Stomach smooth muscle (tissue), 2 donors: Measurements from ENCODE around the gene VTA1.
"Not testable (repeated sequence)": the region's sequence is repeated elsewhere in the genome, so short reads cannot be mapped to it uniquely, and the experiment has no call there.

Source experiments
- H3K27ac ChIP-seq: one replicate; pipeline ENCODE4 v1.7.0; 2013; ENCODE audit warnings: mild to moderate bottlenecking, low read length, inconsistent platforms
- H3K27me3 ChIP-seq, 2 donors: one replicate each; pipeline ENCODE4 v1.7.0; 2013; ENCODE audit warnings: low read length in 2 of 2; ENCODE audit not compliant: insufficient read depth in 2 of 2, control insufficient read depth in 1 of 2
- H3K36me3 ChIP-seq, 2 donors: one replicate each; pipeline ENCODE4 v1.7.0; 2013; ENCODE audit warnings: low read length in 2 of 2; ENCODE audit not compliant: control insufficient read depth in 2 of 2, insufficient read depth in 2 of 2
- H3K4me1 ChIP-seq: one replicate; pipeline ENCODE4 v1.7.0; 2013; ENCODE audit warnings: low read length; ENCODE audit not compliant: control insufficient read depth, insufficient read depth
- H3K4me3 ChIP-seq, 2 donors: one replicate each; pipeline ENCODE4 v1.7.0; 2013; ENCODE audit warnings: low read length in 2 of 2
- H3K9ac ChIP-seq, 2 donors: one replicate each; pipeline ENCODE4 v1.7.0; 2013; ENCODE audit warnings: low read length in 2 of 2, mild to moderate bottlenecking in 1 of 2
- H3K9me3 ChIP-seq, 2 donors: one replicate each; pipeline ENCODE4 v1.7.0; 2013; ENCODE audit warnings: low read length in 2 of 2; ENCODE audit not compliant: control insufficient read depth in 2 of 2
- donor health status: healthy.
- donor health status: Pancreatic carcinoma.

The VTA1 gene

DNA sequence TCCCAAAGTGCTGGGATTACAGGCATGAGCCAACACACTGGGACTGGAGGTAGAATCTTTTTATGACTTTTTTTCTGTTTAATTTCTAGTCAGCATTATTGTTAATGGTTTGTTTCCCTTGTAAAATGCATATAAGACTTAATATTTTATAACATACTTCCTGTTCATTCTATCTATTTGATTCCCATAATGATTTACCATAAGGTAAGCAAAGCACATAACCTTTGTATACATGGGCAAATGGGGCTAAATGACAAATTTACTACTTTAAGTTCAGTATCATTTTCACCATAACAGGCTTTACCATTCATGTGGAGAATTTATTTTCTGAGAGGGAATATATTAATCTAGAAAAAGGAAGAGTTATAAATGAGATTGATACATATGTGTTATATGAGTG, 24.3 kb downstream of the VTA1 start:
- Histone ChIP-seq H3K4me3 (no peak overlapping the region), H3K27me3 (no peaks in the 10 kb centered on the region), H3K36me3 (peaks cover 11 to 26% of the 10 kb centered on the region in 2 donors), H3K4me1 (no peaks in the 10 kb centered on the region), H3K9me3 (no peaks in the 10 kb centered on the region), H3K9ac (no peak overlapping the region), H3K27ac (no peak overlapping the region)

DNA sequence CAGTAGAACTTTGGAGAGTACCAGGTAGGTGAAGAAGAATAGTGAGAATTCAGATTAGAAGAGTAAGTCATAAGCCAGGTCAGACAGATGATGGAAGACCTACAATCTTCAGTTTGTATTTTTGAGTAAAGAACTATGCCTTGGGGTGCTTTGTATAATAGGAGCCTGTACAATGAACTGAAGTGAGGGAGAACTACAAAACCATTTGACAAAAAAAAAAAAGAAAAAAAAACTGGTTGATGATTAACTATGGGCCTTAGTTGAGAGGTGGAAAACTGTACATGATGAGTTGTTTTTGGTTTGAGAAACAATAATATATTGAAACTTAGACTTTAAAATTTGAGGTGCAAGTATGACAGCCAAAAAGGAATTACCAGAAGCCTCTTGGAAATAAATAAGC, 25.7 kb downstream of the VTA1 start:
- Histone ChIP-seq H3K27me3 (no peaks in the 10 kb centered on the region), H3K36me3 (peaks cover 6 to 23% of the 10 kb centered on the region in 2 donors), H3K9ac (no peak overlapping the region), H3K9me3 (no peaks in the 10 kb centered on the region), H3K4me3 (no peak overlapping the region), H3K27ac (no peak overlapping the region), H3K4me1 (no peaks in the 10 kb centered on the region)

DNA sequence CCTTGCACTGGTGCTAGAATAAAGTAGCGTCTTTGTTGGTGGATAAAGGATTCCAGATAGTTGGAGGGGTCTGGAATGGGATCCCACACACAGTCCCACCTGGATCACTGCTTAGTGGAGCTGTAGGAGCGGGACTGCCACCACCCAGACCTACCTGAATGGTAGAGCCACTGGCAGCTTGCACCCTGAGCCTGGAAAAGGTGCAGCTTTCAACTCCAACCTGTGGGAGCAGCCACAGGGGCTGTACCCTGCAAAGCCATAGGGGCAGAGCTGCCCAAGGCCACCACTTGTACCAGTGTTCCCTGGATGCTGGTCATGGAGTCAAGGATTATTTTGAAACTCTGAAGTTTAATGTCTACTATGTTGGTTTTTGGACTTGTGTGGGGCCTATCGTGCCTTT, 26.9 kb downstream of the VTA1 start:
- no peak overlapping the region for H3K27ac ChIP-seq
- H3K9ac ChIP-seq, result no peak overlapping the region
- no peaks in the 10 kb centered on the region for H3K4me1 ChIP-seq
- peaks cover 6 to 26% of the 10 kb centered on the region in 2 donors for H3K36me3 ChIP-seq
- H3K4me3 ChIP-seq, result no peak overlapping the region
- no peaks in the 10 kb centered on the region for H3K27me3 ChIP-seq
- peaks cover 0 to 3% of the 10 kb centered on the region in 2 donors for H3K9me3 ChIP-seq

DNA sequence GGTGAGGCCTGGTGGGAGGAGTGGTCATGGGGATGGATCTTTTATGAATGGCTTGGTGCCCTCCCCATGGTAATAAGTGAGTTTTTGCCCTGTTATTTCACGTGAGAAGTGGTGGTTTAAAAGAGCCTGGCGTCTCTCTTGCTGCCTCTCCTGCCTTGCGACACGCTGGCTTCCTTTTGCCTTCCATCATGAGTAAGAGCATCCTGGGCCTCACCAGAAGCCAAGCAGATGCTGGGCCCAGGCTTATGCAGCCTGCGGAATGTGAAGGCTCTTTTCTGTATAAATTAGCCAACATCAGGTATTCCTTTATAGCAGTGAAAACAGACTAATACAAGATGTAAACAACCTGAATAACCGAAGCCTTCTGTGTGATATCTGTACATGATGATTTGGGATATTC, 27.6 kb downstream of the VTA1 start:
- Histone ChIP-seq H3K9me3 (peaks cover 0 to 3% of the 10 kb centered on the region in 2 donors), H3K4me3 (no peak overlapping the region), H3K9ac (no peak overlapping the region), H3K36me3 (peaks cover 6 to 26% of the 10 kb centered on the region in 2 donors), H3K4me1 (no peaks in the 10 kb centered on the region), H3K27me3 (no peaks in the 10 kb centered on the region), H3K27ac (no peak overlapping the region)

DNA sequence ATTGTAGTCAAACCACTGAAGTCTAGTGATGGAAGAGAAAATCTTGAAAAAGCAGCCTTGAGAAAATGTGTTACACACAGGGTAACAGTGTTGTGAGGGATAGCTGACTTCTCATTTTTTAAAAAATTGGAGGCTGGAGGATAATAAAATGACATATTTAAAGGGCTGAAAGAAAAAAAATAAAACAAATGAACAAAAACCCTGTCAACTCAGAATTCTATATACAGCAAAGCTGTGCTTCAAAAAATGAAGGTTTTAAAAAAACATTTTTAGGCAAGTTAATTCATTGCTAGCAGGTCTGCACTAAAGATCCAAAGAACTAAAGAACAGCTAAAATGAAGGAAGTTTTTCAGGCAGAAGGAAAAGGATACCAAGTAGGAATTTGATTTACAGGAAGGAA, 31.1 kb downstream of the VTA1 start:
- Histone ChIP-seq H3K4me1 (no peaks in the 10 kb centered on the region), H3K9ac (no peak overlapping the region), H3K27ac (no peak overlapping the region), H3K9me3 (peaks cover 0 to 3% of the 10 kb centered on the region in 2 donors), H3K4me3 (no peak overlapping the region), H3K36me3 (peaks cover 6 to 15% of the 10 kb centered on the region in 2 donors), H3K27me3 (no peaks in the 10 kb centered on the region)

DNA sequence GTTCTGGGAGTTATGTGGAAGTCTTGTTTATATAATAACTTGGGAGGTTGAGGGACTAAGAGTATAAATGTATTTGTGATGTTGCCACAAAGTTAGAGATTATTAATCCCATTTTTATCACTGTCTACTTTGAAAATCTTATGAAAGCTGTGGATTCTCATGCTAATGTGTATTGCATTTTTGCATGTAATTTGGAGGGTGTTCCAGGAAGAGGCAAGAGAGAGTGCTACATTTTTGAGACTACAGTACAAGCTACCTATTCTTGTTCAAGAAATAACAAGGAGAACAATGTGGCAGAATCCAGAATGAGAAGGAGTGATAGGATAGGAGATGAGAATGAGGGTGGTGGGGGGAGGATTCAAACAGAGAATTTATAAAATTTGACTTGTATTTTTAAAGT, 34.9 kb downstream of the VTA1 start:
- peaks cover 0 to 3% of the 10 kb centered on the region in 2 donors for H3K36me3 ChIP-seq
- no peaks in the 10 kb centered on the region for H3K27me3 ChIP-seq
- H3K9ac ChIP-seq, result no peak overlapping the region
- H3K9me3 ChIP-seq, result peaks cover 0 to 3% of the 10 kb centered on the region in 2 donors
- no peaks in the 10 kb centered on the region for H3K4me1 ChIP-seq
- no peak overlapping the region for H3K27ac ChIP-seq
- H3K4me3 ChIP-seq, result no peak overlapping the region

DNA sequence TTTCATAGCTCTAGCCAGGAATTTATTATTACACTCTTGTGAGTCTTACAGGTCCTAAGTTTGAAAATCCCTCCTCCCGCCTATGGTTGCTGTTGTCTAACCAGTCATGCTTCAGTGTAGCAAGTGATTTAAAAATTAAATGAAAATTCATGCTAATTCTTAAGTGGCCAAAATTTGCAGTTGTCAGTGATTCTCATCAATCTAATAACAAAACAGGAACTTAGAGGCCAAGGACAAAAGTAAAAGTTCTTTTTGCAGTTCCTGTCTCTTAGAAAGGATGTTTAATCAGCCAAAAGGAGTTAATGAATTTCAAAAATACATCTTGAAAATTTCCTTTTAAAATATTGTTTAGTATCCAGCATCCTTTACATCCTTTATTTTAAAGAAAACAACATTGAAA, 36.3 kb downstream of the VTA1 start:
- Histone ChIP-seq H3K9ac (no peak overlapping the region), H3K4me1 (no peaks in the 10 kb centered on the region), H3K27ac (no peak overlapping the region), H3K4me3 (no peak overlapping the region), H3K9me3 (no peaks in the 10 kb centered on the region), H3K36me3 (no peaks in the 10 kb centered on the region), H3K27me3 (no peaks in the 10 kb centered on the region)

DNA sequence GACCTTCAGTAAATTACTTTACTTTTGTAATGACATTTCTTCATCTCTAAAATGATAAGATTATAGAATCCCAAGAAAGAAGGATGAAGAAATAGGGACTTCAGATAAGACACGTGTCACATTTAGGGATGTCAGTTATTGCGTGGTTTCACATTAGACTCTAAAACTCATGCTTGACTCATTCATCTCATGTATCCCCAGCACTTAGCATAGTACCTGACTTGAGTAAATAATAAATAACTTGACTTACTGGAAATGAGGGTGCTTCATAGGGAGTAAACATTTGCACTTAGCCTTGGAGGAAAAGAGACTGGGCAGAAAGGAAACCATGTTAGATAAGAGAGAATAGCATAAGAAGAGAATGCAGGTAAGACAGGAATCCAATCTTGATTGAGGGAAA, 37.2 kb downstream of the VTA1 start:
- no peak overlapping the region for H3K4me3 ChIP-seq
- H3K4me1 ChIP-seq, result no peaks in the 10 kb centered on the region
- no peaks in the 10 kb centered on the region for H3K36me3 ChIP-seq
- no peak overlapping the region for H3K9ac ChIP-seq
- H3K27me3 ChIP-seq, result no peaks in the 10 kb centered on the region
- H3K9me3 ChIP-seq, result no peaks in the 10 kb centered on the region
- no peak overlapping the region for H3K27ac ChIP-seq

DNA sequence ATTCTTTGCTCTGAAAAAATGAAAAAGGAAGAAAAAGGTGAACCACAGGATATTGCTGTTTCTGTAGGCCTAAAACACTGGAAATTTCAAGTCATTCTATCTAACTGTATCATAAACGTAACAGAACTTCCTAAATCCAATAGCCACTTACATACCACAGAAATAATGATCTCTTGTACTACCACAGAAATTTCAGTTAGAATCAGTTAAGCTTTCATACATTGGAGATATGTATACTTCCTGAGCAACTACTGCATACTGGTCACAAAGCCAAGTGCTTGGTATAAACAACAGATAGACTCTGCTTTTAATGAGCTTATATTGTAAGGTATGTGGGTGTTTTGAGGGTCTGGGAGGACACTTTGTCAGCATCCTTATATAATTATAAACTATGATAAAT, 38.6 kb downstream of the VTA1 start:
- Histone ChIP-seq H3K27me3 (no peaks in the 10 kb centered on the region), H3K9ac (no peak overlapping the region), H3K36me3 (no peaks in the 10 kb centered on the region), H3K27ac (no peak overlapping the region), H3K4me1 (no peaks in the 10 kb centered on the region), H3K4me3 (no peak overlapping the region), H3K9me3 (no peaks in the 10 kb centered on the region)

DNA sequence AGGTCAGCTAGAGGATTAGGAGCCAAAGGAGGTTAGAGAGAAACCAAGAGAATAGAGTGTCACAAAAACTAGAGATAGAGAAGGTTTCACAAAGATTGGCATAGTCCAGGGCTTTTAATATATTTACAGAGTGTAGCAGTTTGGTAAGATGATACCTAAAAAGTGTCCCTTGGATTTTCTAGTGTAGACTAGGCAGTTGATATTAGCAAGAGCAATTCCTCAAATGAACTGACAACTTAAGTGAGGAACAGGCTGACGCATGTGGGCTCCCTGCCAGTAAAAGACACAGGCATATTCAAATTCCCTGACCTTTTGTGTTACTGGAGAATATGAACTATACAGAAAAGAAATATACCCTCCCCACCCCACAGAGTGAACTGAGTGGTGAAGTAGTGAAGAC, 40.1 kb downstream of the VTA1 start:
- Histone ChIP-seq H3K27me3 (no peaks in the 10 kb centered on the region), H3K4me3 (no peak overlapping the region), H3K27ac (no peak overlapping the region)

DNA sequence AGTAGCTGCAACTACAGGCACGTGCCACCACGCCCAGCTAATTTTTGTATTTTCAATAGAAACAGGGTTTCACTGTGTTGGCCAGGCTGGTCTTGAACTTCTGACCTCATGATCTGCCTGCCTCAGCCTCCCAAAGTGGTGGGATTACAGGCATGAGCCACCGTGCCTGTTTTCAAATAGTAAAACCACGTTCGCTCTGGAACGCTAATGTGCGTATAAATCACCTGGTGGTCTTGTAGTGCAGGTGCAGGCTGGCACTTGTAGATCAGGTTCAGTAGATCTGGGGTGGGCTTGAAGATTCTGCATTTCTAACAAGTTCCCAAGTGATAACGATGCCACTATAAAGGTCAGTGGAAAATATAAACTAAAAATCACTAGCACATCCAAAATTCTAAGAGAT, 41.3 kb downstream of the VTA1 start:
- not testable (repeated sequence) for H3K27ac ChIP-seq, H3K9me3 ChIP-seq, H3K36me3 ChIP-seq, H3K9ac ChIP-seq, H3K4me1 ChIP-seq, H3K4me3 ChIP-seq, H3K27me3 ChIP-seq

More for the DNA sequence above, 40.1 kb downstream of the VTA1 start:
- H3K9ac ChIP-seq, result no peak overlapping the region
- H3K36me3 ChIP-seq, result no peaks in the 10 kb centered on the region
- no peaks in the 10 kb centered on the region for H3K4me1 ChIP-seq
- H3K9me3 ChIP-seq, result no peaks in the 10 kb centered on the region
